Measurements from ENCODE around the gene LRRC3B.

The LRRC3B gene

DNA sequence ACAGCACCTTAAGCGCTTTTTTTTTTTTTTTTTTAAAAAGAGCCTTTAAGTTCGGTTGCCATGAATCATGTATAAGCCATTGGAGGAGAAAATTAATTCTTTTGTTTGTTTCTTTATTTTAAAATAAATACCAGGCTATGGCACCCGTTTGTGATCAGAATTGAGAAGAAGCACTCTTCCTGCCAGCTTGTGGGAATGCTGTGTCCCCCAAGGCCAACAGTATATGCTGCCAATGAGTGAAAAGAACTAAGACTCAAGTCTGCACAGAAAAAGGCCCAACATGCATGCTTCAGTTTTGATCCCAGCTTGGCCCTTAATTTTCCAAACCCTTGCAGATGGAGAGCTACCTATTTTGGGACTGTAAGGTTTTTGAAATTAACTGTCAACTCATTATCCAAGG, 90.5 kb downstream of the LRRC3B start:
- no peak for DNase-seq

GRCh38 chr3:26714485-26714884, 91.9 kb downstream of the LRRC3B start:
- DNase-seq: no peak

GRCh38 chr3:26715431-26715830, 92.9 kb downstream of the LRRC3B start:
- DNase-seq: peak; percentile 18

DNA sequence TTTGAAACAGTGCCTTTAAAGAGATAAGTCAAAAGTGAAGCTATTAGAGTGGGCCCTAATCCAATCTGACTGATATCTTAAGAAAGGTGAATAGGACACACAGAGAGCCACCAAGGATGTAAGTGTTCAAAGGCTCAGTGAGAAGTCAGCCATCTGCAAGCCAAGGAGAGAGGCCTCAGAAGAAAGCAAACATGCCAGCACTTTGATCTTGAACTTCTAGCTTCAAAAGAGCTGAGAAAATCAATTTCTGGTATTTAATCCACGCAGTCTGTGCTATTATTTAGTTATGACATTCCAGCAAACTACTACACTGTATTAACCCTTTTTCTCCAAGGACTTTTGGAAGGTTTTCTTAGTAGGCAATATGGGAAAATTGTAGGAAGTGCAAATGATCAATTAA, 95.7 kb downstream of the LRRC3B start:
- DNase-seq: no peak

DNA sequence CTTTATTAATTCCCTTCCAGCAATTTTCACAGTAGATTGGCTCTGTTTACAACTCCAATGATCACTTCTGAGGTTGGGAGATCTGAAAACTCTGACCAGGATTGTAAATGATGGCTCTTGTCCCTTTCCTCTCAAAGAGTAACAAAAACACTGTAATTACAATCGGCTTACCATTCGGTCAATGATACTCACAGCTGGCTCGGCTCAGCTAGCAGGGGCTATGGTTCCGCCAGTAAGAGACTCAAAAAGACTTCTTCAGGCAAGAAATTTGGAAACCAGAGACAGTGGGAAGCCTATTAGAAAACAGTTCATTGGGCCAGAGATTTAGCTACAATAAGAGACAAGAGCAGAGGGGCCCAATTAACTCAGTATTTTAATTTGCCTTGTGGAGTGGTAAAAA, 96.6 kb downstream of the LRRC3B start:
- DNase-seq: peak; percentile 25

DNA sequence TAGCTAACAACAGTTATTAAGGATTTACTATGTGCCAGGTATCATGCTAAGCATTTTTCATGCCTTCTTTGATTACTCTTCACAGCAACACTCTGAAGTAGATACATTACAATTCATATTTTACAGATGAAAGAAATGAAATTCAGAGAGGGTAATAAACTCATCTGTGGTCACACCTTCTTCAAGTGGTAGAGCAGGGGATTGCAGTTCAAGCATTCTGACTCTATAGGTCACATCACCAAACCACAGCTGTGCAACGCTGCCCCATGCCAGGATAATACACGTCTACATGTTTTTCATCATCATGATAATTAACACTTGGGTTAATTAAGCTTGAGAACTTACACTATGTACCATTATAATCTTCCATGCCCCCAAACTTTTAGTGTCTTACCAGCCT, 98.5 kb downstream of the LRRC3B start:
- no peak for DNase-seq

DNA sequence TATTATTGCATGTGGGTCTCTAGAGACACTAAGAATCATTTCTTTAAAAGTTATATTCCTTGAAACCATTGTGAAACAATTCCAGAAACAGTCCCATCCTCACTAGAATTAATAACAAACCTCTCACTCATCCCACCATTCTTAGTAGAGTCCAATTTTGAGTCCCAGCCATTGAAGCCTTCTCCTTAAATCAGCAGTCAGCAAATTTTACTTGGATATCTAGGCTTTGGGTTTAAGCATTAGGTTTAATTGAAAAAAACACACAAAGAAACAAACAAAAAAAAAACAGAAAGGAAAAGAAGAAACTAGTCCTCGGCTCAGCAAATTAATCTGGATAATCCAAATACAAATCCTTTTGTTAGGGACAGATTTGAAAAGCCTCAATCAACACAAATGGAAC, 109.3 kb downstream of the LRRC3B start:
- no peak for DNase-seq

- no peak for DNase-seq
Observed at GRCh38 chr3:26750263-26750662, 127.7 kb downstream of the LRRC3B start.

- no peak for DNase-seq
Observed at GRCh38 chr3:26752466-26752865, 129.9 kb downstream of the LRRC3B start.

- no peak for DNase-seq
Observed at GRCh38 chr3:26753095-26753494, 130.5 kb downstream of the LRRC3B start.

- DNase-seq: no peak
Observed at GRCh38 chr3:26757978-26758377, 135.4 kb downstream of the LRRC3B start.

All from right hindlimb (tissue), 1 donor.